Calu3 (cell line): ENCODE results near the gene DSE. TPM values are rescaled to one million over a fixed set of nuclear protein-coding genes. Genes with fewer than 3 reads are reported as not detected.

ENCODE experiments used
- BruUV-seq: library from RNA; stranded (reverse); fragments of 400-500 nt; replicated peaks from 2 replicates; lab custom pipeline; 2021; lab: Mats Ljungman, UMichigan
- CTCF ChIA-PET: fragments of 300-600 bp; sonication (Branson Sonifier 250); formaldehyde crosslinking; loops from one replicate; lab custom pipeline; 2022; ENCODE audit warnings: antibody characterized with exemption; lab: Charles Lee
- DNase-seq: peaks from one replicate; pipeline ENCODE4 v3.0.0; 2022
- H3K27ac Mint-ChIP-seq: one replicate; pipeline ENCODE4 v1.8.0; 2022; ENCODE audit warnings: mixed read lengths; ENCODE audit not compliant: unreplicated experiment
- H3K27me3 Mint-ChIP-seq: one replicate; pipeline ENCODE4 v1.8.0; 2022; ENCODE audit warnings: mixed read lengths; ENCODE audit not compliant: unreplicated experiment
- H3K36me3 Mint-ChIP-seq: one replicate; pipeline ENCODE4 v1.8.0; 2022; ENCODE audit warnings: mild to moderate bottlenecking, moderate library complexity, mixed read lengths; ENCODE audit not compliant: insufficient read depth, unreplicated experiment
- H3K4me1 Mint-ChIP-seq: one replicate; pipeline ENCODE4 v1.8.0; 2022; ENCODE audit warnings: mild to moderate bottlenecking, low read depth, mixed read lengths; ENCODE audit not compliant: unreplicated experiment
- H3K4me3 Mint-ChIP-seq: one replicate; pipeline ENCODE4 v1.8.0; 2022; ENCODE audit warnings: mild to moderate bottlenecking, low read depth, moderate library complexity, mixed read lengths; ENCODE audit not compliant: unreplicated experiment
- H3K9me3 Mint-ChIP-seq: one replicate; pipeline ENCODE4 v1.8.0; 2022; ENCODE audit warnings: low read depth, mixed read lengths; ENCODE audit not compliant: unreplicated experiment
- intact Hi-C: fragments of 100-400 bp; cut with micrococcal nuclease; formaldehyde crosslinking; loops from one replicate; pipeline ENCODE4 v1.10.0; 2022; ENCODE audit not compliant: unreplicated experiment
- total RNA-seq: library from RNA; stranded (reverse); gene quantifications from 2 replicates; pipeline ENCODE4 v1.2.3, GENCODE V29; 2022
- TF ChIP-seq, protein P1 (sequence below): fragments of 200-600 bp; IDR thresholded peaks from one replicate; pipeline ENCODE4 v1.8.0; 2022; ENCODE audit warnings: antibody characterized with exemption; ENCODE audit not compliant: unreplicated experiment

Gene DSE
- total RNA-seq, 1 experiment from 2014 or later = 43.8 TPM

DNA sequence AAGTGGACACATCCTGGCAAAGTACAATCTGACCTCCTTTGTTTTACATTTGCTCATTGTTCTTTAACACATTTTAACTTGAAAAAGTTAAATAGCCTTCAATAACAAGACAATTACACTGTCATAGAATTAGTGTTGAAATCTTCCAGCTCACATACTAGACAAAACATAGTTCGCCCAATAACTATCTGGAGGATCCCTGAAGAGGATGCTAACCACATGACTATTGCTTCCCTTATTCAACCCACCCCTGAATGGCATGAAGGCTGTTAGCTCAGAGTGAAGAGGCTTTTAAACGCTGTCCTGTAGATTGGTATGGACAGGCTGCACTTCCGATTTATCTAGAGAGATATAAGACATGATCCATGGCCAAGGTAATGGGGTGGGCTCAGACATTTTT, 15.0 kb upstream of the DSE start:
- DNase-seq = no peak
- Mint-ChIP-seq H3K4me3 (no peak overlapping the region), H3K9me3 (no peaks in the 10 kb centered on the region), H3K36me3 (no peaks in the 10 kb centered on the region), H3K4me1 (no peaks in the 10 kb centered on the region), H3K27me3 (no peaks in the 10 kb centered on the region), H3K27ac (no peak overlapping the region)
- intact Hi-C loops = no loop called here
- TF ChIP-seq, protein P1, sequence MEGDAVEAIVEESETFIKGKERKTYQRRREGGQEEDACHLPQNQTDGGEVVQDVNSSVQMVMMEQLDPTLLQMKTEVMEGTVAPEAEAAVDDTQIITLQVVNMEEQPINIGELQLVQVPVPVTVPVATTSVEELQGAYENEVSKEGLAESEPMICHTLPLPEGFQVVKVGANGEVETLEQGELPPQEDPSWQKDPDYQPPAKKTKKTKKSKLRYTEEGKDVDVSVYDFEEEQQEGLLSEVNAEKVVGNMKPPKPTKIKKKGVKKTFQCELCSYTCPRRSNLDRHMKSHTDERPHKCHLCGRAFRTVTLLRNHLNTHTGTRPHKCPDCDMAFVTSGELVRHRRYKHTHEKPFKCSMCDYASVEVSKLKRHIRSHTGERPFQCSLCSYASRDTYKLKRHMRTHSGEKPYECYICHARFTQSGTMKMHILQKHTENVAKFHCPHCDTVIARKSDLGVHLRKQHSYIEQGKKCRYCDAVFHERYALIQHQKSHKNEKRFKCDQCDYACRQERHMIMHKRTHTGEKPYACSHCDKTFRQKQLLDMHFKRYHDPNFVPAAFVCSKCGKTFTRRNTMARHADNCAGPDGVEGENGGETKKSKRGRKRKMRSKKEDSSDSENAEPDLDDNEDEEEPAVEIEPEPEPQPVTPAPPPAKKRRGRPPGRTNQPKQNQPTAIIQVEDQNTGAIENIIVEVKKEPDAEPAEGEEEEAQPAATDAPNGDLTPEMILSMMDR = no peak
- BruUV-seq = no TSS peak
- CTCF ChIA-PET = no interaction called here

DNA sequence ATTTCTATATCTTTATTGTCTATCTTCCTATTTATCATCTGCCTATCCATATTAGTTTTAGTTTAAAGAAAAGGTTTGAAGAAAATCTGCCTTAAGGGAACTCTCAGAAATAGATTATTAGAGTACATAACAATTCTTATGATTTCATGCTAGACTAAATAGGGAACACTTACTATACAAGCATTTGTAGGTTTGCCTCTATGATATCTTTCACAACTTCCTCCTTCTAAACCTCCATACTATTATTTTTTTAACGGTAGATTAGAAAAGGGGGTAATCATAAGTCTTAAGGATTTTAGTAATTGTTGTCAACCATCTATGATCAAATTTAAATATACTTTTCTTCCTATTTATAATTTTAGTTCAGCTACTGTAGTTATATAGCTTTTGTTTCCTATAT, 11.6 kb upstream of the DSE start:
- H3K4me1 Mint-ChIP-seq = peaks cover 8% of the 10 kb centered on the region
- intact Hi-C loops = no loop called here
- TF ChIP-seq, protein P1 = no peak
- no peaks in the 10 kb centered on the region for H3K27me3 Mint-ChIP-seq
- CTCF ChIA-PET = no interaction called here
- BruUV-seq = no TSS peak
- H3K36me3 Mint-ChIP-seq = no peaks in the 10 kb centered on the region
- H3K4me3 Mint-ChIP-seq = no peak overlapping the region
- no peaks in the 10 kb centered on the region for H3K9me3 Mint-ChIP-seq
- DNase-seq = no peak
- H3K27ac Mint-ChIP-seq = no peak overlapping the region

DNA sequence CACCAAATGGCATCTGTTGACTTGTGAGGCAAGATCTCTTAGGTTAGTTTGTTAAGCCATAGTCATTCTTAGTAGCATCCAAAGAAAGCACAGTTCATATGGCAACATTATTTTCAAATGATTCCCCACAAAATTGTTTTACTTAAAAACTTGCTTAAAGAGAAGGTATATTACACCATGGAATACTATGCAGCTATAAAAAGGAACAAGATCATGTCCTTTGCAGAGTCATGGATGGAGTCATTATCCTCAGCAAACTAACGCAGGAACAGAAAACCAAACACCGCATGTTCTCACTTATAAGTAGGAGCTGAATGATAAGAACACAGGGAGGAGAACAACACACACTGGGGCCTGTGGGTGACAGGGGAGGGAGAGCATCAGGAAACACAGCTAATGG, 10.9 kb upstream of the DSE start:
- TF ChIP-seq, protein P1 = no peak
- DNase-seq = no peak
- Mint-ChIP-seq H3K36me3 (no peaks in the 10 kb centered on the region), H3K4me1 (peaks cover 8% of the 10 kb centered on the region), H3K9me3 (no peaks in the 10 kb centered on the region), H3K27ac (no peak overlapping the region), H3K4me3 (no peak overlapping the region), H3K27me3 (no peaks in the 10 kb centered on the region)
- BruUV-seq = no TSS peak
- CTCF ChIA-PET = no interaction called here
- intact Hi-C loops = no loop called here

DNA sequence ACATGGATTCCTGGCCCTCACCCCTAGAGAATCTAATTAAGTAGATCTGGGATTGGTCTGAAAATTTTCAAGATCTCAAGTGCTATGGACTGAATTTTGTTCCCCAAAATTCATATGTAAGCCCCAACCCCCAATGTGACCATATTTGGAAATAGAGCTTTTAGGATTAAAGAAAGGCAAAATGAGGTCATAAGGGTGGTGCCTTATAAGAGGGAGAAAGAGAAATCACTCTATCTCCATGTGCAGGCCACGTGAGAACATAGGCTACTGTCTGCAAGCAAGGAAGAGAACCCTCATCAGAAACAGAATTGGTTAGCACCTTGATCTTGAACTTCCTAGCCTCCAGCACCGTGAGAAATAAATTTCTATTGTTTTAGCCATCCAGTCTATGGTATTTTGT, 8.5 kb upstream of the DSE start:
- TF ChIP-seq, protein P1 = no peak
- H3K9me3 Mint-ChIP-seq = no peaks in the 10 kb centered on the region
- no peak overlapping the region for H3K4me3 Mint-ChIP-seq
- H3K27me3 Mint-ChIP-seq = no peaks in the 10 kb centered on the region
- H3K4me1 Mint-ChIP-seq = peaks cover 8% of the 10 kb centered on the region
- intact Hi-C loops = no loop called here
- no TSS peak for BruUV-seq
- CTCF ChIA-PET = no interaction called here
- no peak overlapping the region for H3K27ac Mint-ChIP-seq
- H3K36me3 Mint-ChIP-seq = no peaks in the 10 kb centered on the region
- no peak for DNase-seq
